ENCODE measurements around the gene MADCAM1.
"Not testable (repeated sequence)": the region's sequence is repeated elsewhere in the genome, so short reads cannot be mapped to it uniquely, and the experiment has no call there.

MADCAM1 gene

GRCh38 chr19:496112-496665 lies at the start of gene MADCAM1:
MADCAM1 (plus strand) TSS chr19:496486; CDS start chr19:496500, 14 bp downstream.
- no peak for DNase-seq (ENCODE audit: low read depth, low spot score)

GRCh38 chr19:447064-447426 lies 49.2 kb upstream of the MADCAM1 start:
- DNase-seq (ENCODE audit: low read depth, low spot score), result no peak

DNA sequence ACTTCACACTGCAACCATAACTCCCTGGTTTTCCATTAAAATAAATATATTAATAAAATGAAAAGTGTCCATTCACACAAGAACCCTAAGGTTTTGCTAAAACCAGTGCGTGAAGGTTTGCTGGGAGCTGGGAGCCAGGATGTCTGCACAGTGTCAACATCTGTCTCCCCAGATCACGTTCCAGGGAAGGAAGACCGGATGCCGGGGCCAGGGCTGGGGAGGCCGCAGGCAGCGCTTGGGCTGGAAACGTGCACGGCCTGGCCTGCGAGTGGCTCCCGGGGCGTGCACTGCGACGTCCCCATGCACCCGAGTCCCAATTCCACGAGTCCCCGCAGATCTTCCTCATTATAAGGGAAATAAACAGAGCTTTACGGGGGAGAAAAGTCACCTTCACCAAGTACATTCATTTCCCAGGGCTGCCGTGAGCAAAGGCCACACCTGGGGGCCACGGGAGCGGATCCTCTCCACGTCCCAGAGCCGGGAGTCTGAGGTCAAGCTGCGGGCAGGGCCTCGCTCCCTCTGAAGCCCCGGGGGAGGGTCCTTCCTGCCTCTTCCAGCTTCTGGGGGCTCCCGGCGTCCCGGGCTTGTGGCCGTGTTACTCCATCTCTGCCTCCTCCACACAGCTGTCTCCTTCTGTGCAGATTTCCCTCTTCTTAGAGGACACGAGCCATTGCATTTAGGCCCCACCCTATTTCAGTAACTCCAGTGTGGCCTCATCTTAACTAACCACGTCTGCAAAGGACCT lies 48.3 kb upstream of the MADCAM1 start:
- no peak for DNase-seq (ENCODE audit: low read depth, low spot score)

DNA sequence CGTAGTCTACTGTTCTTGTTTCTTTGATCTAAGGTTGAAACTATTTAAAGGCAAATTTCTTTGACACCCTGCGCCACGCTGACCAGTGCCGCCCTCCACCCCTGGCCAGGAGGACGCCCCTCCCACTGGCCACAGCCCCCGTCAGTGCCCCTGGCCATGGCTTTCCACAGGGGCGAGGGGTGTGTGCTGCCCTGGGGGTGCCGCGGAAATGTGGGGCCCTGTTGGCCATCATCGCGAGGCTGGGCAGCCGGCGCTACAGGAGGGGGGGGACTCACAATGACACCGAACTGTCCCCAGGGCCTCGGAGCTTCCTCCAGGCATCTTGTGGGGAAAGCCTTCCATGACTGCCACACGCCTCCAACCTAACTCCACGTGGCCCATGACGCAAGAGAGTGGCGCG lies 46.4 kb upstream of the MADCAM1 start:
- no peak for DNase-seq (ENCODE audit: low read depth, low spot score)

GRCh38 chr19:450912-451481 lies 45.3 kb upstream of the MADCAM1 start:
- not testable (repeated sequence) for DNase-seq (ENCODE audit: low read depth, low spot score)

DNA sequence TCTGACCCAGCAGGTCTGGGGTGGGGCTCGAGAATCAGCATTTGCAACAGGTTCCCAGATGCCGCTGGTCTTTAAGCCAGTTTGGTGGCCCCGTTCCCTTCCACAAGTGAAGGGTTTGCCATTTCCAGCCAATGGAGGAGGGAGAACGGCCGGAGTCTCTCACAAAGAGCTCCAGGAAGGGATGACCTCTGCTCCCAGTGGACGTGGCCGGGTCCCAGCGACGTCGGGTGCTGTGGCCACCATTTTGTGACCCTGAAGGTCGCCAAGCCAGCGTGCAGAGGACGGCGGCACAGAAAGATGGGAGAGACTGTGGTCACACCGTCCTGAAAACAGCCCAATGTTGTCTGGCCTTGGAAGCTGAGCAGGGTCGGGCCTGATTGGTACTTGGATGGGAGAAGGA lies 43.5 kb upstream of the MADCAM1 start:
- DNase-seq (ENCODE audit: low read depth, low spot score), result no peak

DNA sequence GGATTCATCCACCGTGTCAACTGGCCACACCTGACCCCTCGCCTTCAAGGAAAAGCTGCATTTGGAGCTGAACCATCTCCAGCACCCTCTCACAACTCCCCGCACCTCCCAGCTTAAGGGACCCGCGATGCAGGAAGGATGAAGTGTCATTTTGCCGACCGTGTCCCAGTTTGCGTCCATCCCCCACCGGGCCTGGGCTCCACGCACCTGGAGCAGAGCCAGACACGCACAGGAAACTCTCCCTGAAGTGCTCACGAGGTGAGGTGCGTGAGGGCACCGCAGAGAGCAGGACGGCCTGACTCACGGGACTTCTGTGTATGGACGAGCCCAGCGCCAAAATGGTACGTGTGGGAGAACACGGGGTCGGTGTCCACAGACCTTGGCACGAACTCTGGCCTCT lies 42.7 kb upstream of the MADCAM1 start:
- DNase-seq (ENCODE audit: low read depth, low spot score), result no peak

DNA sequence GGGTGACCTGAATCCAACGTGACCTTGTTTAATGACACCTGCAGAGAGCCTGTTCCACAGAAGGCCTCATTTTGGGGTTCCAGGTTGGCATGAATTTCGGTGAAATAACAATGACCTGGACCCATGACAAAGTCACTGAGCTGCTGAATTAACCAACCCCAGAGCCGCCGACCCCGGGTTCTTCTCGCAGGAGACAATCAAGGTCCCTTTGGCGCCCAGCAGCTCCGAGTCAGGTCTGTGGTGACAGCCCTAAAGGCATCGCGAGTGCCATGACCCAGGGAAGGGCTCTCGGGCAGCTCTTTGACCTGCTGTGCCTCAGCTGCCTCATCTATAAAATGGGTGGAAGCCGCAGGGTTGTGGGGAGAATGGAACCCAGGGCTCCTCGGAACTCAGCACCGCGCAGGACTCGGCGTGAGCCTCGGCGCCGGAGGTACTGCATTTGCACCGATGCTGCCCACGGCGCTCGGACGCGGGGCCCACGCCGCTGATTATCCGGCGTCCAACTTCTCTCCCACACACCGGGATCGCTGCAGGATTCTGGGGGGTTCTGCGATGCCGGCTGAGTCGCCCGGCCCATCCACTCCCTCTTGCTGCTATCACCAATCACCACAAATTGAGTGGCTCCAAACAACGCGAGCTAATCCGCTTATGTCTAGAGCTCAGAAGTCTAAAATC lies 41.1 kb upstream of the MADCAM1 start:
- DNase-seq (ENCODE audit: low read depth, low spot score), result no peak

DNA sequence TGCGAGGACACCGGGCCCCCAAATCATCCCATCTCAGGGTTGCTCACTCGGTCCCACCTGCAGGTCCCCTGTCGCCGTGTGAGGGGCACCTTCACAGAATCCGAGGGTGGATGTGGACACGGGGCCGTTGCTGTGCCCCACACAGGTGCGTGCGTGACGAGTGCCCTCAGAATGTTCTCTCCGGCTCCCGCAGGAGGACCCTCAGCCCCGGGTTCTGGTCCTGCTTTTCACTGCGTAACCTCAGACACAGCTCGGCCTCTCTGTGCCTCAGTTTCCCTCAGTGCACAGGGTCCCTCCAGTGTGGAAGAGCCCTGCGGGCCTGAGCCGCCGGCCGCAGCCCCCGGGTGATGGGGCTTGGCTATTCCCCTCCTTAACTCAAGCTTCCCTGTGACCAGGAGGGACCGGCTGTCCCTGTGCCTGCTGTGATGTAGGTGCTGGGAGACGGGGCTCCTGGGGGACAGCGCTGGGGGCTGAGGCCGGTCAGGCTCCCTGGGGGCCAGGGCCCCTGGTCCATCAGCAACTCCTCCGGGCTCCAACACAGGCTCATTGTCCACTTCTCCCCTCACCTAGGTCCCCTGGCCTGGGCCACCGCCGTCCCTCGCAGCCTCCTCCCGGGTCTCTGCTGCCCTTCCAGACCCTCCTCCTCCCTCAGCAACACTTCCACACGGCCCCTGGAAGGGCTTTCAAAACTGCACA lies 40.3 kb upstream of the MADCAM1 start:
- DNase-seq (ENCODE audit: low read depth, low spot score), result no peak

DNA sequence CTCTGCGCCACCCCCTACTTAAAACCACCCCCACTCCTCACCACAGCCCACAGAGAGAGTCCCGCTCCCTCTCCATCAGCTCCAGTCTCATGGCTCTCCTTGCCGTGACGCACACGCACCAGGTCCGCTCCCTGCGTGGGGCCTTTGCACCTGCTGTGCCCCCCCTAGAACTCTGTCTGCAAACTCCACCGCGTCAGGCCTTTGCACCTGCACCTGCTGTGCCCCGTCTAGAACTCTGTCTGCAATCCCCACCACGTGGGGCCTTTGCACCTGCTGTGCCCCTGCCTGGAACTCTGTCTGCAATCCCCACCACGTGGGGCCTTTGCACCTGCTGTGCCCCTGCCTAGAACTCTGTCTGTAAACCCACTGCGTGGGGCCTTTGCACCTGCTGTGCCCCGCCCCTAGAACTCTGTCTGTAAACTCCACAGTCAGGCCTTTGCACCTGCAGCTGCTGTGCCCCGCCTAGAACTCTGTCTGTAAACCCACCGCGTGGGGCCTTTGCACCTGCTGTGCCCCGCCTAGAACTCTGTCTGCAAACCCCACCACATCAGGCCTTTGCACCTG lies 39.7 kb upstream of the MADCAM1 start:
- no peak for DNase-seq (ENCODE audit: low read depth, low spot score)

GRCh38 chr19:457636-458035 lies 38.6 kb upstream of the MADCAM1 start:
- DNase-seq (ENCODE audit: low read depth, low spot score), result no peak

- no peak for DNase-seq (ENCODE audit: low read depth, low spot score)
Observed at GRCh38 chr19:458091-459042, 37.9 kb upstream of the MADCAM1 start.

DNA sequence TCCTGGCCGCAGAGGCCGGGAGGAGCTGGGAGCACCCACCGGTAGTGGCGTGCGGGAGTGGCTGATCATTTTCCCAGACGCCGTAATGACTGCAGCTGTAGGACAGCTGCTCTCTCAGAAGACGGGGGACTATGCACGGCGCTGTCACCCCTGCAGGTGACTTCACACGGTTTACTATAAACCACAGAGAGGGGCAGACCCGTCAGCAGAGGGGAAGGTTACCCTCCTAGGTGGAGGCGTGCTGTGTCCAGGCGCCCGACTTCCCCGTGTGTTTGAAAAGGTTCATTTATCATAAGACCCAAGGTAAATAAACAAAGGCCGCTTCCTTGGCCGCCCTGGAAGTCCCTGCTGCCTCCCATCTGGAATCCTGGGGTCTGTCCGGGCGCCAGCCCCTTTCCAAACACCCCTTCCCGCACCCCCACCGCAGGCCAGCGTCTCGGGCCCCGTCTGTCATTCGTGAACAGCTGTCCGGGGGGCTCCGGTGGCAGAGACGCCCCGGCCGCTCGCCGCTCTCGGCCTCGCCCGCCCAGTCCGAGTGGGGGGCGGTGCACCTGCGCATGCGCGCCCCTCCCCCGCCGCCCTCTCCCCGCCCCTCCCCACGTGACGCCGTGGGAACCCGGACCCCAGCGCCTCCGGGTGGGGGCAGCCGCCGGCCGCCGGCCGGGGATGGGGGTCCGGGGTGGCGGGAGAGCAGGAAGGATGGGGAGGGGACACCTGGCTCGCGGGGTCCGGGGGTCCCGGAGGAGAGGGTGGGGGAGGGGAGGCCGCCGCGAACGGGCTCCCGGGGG lies 36.4 kb upstream of the MADCAM1 start:
- no peak for DNase-seq (ENCODE audit: low read depth, low spot score)

GRCh38 chr19:460877-461720 lies 35.2 kb upstream of the MADCAM1 start, which contains the start of gene SHC2:
SHC2 (minus strand) TSS chr19:461033; CDS start chr19:460996, 37 bp downstream.
- DNase-seq (ENCODE audit: low read depth, low spot score), result no peak

GRCh38 chr19:461721-462551 lies 34.4 kb upstream of the MADCAM1 start:
- DNase-seq (ENCODE audit: low read depth, low spot score), result no peak

- DNase-seq (ENCODE audit: low read depth, low spot score), result no peak
Observed at GRCh38 chr19:463483-464207, 32.6 kb upstream of the MADCAM1 start.

- no peak for DNase-seq (ENCODE audit: low read depth, low spot score)
Observed at GRCh38 chr19:464208-464545, 32.1 kb upstream of the MADCAM1 start.

All from smooth muscle cell of the brain vasculature (primary cell).